LNCaP clone FGC (cell line): ENCODE data around the gene SMC4.

Experiments used
- DNase-seq: peaks from one replicate; pipeline ENCODE4 v3.0.0-alpha.2; 2011; ENCODE audit warnings: low read depth
- H3K4me3 ChIP-seq: 2 replicates; pipeline ENCODE4 v1.5.1; 2011; ENCODE audit warnings: mild to moderate bottlenecking, low read depth, low read length, control low read depth
- CTCF ChIP-seq: IDR thresholded peaks from 2 replicates; pipeline ENCODE4 v1.5.1; 2012; ENCODE audit warnings: mild to moderate bottlenecking; ENCODE audit not compliant: control insufficient read depth, insufficient read depth; ENCODE audit errors: extremely low read depth

Gene SMC4

DNA sequence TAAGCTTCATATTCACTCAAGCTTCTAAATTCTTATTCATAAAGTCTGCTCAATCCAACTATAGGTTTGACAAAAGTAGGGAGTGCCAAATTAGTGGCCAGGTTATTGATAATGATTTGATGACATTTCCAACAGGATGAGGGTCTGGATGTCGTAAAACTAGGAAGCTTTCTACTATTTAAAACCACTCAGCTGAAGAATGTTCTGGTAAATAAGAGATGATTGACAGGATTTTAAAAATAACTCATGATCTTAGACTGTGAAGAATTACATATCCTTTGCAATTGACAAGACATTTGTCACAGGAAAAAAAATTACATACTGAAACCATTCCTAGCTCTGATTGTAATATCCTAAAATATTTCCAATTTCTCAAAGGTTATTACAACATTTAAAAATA lies 65.5 kb downstream of the SMC4 start:
- no peak for DNase-seq
- no peak for TF ChIP-seq CTCF
- no peak overlapping the region for H3K4me3 ChIP-seq

DNA sequence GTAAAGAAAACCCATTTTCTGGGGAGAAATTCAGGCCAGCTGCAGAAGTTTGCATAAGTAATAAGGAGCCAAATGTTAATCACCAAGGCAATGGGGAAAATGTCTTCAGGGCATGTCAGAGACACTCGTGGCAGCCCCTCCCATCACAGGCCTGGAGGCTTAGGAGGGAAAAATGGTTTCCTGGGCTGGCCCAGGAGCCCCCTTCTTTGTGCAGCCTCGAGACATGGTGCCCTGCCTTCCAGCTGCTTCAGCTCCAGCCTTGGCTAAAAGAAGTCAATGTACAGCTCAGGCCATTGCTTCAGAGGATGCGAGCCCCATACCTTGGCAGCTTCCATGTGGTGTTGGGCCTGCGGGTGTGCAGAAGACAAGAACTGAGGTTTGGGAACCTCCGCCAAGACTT lies 70.7 kb downstream of the SMC4 start:
- DNase-seq: no peak
- no peak for TF ChIP-seq CTCF
- no peak overlapping the region for H3K4me3 ChIP-seq

DNA sequence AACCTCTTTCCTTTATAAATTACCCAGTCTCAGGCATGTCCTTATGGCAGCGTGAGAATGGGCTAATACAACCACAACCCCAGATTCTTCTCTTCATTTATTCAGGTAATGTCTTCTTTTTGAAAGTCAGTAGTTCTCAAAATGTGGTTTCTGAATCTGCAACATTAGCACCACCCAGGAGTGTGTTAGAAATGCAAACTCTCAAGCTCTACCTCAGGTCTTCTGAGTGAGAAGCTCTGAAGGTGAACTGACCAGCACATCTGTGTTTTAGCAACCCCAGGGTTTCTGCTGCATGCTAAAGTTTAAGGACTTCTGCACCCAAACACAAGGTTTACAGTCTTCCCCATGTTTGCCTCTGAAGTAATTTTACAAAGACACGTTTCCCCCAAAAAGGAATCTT lies 72.4 kb downstream of the SMC4 start:
- TF ChIP-seq CTCF: no peak
- H3K4me3 ChIP-seq: no peak overlapping the region
- no peak for DNase-seq

- DNase-seq: no peak
- no peak for TF ChIP-seq CTCF
- no peak overlapping the region for H3K4me3 ChIP-seq
These were observed 72.9 kb downstream of the SMC4 start for GRCh38 chr3:160472344-160472743.

- no peak for DNase-seq
- no peak for TF ChIP-seq CTCF
- H3K4me3 ChIP-seq: no peak overlapping the region
These were observed 73.8 kb downstream of the SMC4 start for GRCh38 chr3:160473221-160473620.

GRCh38 chr3:160473978-160474377 lies 74.5 kb downstream of the SMC4 start:
- DNase-seq: no peak
- no peak overlapping the region for H3K4me3 ChIP-seq
- no peak for TF ChIP-seq CTCF

GRCh38 chr3:160474416-160474838 lies 75.0 kb downstream of the SMC4 start:
- no peak for DNase-seq
- no peak overlapping the region for H3K4me3 ChIP-seq
- TF ChIP-seq CTCF: no peak
